HTERT RPE-1 (cell line): ENCODE data around the gene CHRM5.
"Not testable (repeated sequence)": the region's sequence is repeated elsewhere in the genome, so short reads cannot be mapped to it uniquely, and the experiment has no call there.

ENCODE experiments used
- in situ Hi-C: fragments of 300-500 bp; cut with MboI; formaldehyde crosslinking; loops from 4 replicates; pipeline ENCODE4 v1.14.3; 2020; ENCODE audit warnings: low sequenced_read_pairs

Gene CHRM5

DNA sequence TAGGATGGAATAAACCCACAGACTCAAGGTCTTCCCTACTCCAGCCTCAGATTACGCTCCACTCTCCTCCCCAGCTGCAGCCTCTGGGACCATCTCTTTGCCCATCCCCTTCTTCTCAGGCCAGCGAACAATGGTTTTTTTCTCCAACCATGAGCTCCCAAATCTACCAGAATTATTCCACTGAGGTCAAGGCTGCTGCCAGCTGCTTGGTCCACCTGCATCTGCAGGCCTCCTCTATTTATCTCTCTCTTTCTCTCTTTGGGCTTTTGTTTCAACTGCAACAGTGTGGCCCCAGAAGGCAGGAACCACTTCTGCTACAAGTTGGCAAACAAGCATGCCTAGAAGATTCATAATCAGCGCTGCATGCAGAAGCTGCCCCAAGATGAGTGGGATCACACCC, 19.1 kb downstream of the CHRM5 start:
- in situ Hi-C loops = no loop called here

DNA sequence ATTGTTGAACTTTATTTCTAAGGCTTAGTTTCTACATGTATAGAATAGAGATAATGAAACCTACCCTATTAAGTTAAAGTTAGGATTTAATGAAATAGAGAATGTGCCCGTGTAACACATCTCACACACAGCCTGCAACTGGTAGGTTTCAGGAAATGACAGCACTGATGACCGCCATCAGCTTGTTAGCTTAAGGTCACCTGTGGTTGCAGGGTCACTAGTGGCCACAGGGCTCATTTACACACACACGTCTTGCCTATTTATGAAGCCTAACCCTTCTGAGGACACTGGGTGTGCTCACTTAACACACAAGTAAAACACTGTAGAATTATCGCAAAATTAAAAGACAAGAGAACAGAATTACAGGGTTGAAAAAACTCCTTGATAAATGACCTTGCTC, 20.1 kb downstream of the CHRM5 start:
- in situ Hi-C loops = no loop called here

DNA sequence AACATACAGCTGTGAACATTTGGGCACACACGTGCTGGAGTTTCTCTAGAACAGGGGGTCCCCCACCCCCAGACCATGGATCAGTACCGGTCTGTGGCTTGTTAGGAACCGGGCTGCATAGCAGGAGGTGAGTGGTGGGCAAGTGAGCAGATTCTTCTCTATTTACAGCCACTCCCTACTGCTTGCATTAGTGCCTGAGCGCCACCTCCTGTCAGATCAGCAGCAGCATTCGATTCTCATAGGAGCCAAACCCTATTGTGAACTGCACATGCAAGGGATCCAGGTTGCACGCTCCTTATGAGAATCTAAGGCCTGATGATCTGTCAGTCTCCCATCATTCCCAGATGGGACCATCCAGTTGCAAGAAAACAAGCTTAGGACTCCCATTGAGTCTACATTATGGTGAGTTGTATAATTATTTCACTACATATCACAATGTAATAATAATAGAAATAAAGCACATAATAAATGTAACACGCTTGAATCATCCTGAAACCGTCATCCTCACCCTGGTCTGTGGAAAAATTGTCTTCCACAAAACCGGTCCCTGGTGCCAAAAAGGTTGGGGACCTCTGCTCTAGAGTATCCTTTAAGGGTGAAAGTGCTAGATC, 25.8 kb downstream of the CHRM5 start:
- in situ Hi-C loops = no loop called here

- in situ Hi-C loops = not testable (repeated sequence)
These were observed 27.4 kb downstream of the CHRM5 start for GRCh38 chr15:33995666-33996065.

- in situ Hi-C loops = no loop called here
These were observed 33.2 kb downstream of the CHRM5 start for GRCh38 chr15:34001536-34001935.

- in situ Hi-C loops = no loop called here
These were observed 38.1 kb downstream of the CHRM5 start for GRCh38 chr15:34006381-34006780.

- in situ Hi-C loops = no loop called here
These were observed 41.4 kb downstream of the CHRM5 start for GRCh38 chr15:34009656-34010055.

DNA sequence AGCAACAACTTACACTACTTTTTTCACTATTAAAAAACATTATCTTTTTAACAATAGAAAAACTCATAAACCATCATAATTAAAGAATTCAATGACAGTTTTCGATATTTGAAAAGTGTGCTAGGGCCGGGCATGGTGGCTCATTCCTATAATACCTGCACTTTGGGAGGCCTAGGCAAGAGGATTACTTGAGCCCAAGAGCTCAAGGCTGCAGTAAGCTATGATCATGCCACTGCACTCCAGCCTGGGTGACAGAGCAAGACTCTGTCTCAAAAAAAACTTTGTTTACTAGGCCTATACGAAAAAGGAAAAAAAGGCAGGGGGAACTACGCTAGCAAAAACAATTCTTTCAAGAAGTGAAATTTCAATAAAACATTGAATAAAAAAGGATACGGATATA, 42.6 kb downstream of the CHRM5 start:
- in situ Hi-C loops = no loop called here

GRCh38 chr15:34011481-34011880, 43.2 kb downstream of the CHRM5 start:
- in situ Hi-C loops = no loop called here

- in situ Hi-C loops = no loop called here
These were observed 44.2 kb downstream of the CHRM5 start for GRCh38 chr15:34012461-34013028.

- in situ Hi-C loops = no loop called here
These were observed 45.4 kb downstream of the CHRM5 start for GRCh38 chr15:34013746-34014145.

DNA sequence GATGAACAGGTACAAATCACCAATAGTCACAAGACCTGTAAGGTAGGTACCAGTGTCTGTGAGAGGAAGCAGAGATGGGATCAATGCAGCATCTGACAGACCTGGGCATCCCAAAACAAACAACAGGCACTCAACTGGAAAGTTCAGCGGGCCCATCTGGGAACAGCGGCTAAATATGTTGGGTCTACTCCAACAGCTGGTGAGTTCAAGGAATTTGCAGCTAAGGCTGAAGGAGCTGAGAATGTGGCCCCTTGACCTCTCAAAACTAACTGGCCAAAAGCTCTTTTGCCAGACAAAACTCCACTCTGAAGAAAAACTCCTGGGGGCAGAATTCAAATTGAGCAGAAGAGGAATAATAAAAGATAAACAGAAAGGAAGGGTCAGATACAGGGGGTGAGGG, 46.3 kb downstream of the CHRM5 start:
- in situ Hi-C loops = no loop called here

DNA sequence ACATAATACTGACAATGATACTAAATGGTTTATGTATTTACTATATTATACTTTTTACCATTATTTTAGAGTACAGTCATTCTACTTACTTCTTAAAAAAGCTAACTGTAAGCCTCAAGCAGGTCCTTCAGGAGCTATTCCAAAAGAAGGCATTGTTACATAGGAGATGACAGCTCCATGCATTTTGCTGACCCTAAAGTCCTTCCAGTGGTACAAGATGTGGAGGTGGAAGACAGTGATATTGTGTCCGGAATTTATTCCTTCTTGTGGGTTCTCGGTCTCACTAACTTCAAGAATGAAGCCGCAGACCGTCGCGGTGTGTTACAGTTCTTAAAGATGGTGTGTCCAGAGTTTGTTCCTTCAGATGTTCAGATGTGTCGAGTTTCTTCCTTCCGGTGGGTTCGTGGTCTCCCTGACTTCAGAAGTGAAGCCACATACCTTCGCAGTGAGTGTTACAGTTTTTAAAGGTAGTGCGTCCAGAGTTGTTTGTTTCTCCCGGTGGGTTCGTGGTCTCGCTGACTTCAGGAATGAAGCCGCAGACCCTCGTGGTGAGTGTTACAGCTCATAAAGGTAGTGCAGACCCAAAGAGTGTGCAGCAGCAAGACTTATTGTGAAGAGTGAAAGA, 49.8 kb downstream of the CHRM5 start:
- in situ Hi-C loops = no loop called here

DNA sequence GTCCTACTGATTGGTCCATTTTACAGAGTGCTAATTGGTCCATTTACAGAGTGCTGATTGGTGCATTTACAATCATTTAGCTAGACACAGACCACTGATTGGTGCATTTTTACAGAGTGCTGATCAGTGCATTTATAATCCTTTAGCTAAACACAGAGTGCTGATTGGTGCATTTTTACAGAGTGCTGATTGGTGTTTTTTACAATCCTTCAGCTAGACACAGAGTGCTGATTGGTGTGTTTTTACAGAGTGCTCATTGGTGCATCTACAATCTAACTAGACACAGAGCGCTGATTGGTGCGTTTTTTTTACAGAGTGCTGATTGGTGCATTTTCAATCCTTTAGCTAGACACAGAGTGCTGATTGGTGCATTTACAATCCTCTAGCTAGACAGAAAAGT, 50.4 kb downstream of the CHRM5 start:
- in situ Hi-C loops = not testable (repeated sequence)

- in situ Hi-C loops = no loop called here
These were observed 51.2 kb downstream of the CHRM5 start for GRCh38 chr15:34019369-34019990.

DNA sequence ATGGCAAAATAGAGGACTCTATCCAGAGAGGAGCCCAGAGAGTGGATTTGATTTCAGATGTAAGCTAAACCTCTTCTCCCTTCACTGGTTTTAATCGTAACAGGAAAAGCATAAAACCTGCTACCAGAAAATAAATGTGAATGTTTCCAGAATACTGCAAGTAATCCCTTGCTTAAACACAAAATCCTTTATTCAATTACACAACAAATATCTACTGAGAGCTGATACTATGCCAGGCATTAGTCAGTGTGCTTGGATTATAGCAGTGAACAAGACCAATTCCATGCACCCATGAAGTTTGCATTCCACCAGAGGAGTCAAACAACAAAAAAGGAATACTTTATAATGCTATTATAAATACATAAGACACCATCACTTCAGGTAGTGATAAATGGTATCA, 55.6 kb downstream of the CHRM5 start:
- in situ Hi-C loops = no loop called here

DNA sequence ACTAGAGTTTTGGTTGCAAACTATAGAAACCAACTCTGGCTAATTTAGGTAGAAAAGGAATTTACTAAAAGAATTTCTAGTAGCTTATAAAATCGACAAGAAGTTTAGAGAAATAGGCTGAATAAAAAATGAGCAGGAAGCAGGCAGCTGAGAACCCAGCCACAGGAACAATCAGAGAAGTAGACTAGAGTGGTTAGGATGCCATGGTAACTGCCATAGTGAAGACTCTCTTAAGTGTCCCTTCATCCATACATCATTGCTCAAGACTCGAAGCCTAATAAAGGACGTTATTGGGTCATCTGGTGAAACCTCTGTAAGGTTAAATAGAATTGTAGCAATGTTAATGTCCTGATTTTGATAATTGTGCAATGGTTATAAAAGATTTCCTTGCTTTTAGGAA, 57.0 kb downstream of the CHRM5 start:
- in situ Hi-C loops = no loop called here

DNA sequence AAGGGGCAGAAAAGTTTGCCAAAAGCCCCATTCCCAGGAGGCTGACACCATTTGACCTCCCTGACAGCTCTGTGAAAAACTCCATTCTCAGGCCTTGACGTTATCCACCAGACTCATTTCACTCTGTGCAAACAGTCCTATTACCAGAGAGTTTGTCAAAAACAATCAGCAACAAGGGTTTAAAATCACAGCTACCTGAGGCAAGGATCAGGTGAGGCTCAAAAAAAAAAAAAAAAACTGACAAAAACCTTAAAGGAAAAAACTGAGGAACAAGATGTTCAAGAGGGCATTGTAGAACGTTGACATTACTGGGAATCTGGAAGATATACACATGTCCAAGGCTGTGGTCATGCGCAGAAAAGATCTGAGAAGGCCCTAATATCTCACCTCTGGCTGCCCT, 59.3 kb downstream of the CHRM5 start:
- in situ Hi-C loops = no loop called here

DNA sequence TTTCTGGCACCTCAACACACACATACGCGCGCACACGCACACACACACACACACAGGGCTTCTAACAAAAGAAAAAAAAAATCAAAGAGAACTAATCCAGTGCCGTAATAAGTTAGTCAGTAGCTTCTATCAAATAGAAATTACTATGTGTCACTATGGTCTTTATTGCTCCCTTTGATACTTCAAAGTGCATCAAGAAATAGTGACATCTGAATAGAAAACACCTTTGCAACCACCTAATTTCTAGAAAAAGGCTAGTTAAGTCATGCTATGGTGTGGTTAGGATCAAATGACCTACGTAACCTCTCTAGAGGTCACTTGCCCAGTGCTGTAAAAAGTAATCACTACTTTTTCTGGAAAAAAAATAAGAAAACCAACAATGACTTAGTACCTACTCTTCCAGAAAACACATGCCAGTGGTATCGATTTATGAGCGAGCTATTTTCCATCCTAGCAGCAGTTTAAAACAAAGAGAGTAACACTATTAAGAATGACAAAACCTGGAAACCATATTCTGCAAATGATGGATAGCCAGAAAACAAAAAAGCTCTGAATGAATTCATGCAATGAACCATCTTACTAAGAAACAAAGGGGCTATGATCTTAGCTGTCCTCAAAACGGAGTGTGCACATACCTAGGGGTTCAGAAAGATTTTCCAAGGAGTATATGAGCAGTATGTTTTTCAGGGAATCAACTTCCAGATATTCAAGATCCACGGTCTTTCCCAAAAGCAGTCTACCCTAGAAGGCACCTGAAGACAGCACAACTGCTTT, 63.9 kb downstream of the CHRM5 start:
- in situ Hi-C loops = no loop called here

- in situ Hi-C loops = no loop called here
These were observed 70.0 kb downstream of the CHRM5 start for GRCh38 chr15:34038023-34038870.
